ENCODE results near the gene NUDT6.
"Not testable (repeated sequence)": the region's sequence is repeated elsewhere in the genome, so short reads cannot be mapped to it uniquely, and the experiment has no call there.

Gene NUDT6

GRCh38 chr4:122921971-122922876 lies at the start of gene NUDT6:
NUDT6 (minus strand) TSS chr4:122922597; CDS start chr4:122922572, 25 bp downstream.
- peak; percentile 78 for DNase-seq

- DNase-seq, result no peak
Observed at GRCh38 chr4:122968227-122968812, 45.9 kb upstream of the NUDT6 start.

- DNase-seq, result no peak
Observed at GRCh38 chr4:122967231-122967630, 44.8 kb upstream of the NUDT6 start.

GRCh38 chr4:122966201-122966600 lies 43.8 kb upstream of the NUDT6 start:
- DNase-seq, result no peak

- no peak for DNase-seq
Observed at GRCh38 chr4:122963216-122963615, 40.8 kb upstream of the NUDT6 start.

- no peak for DNase-seq
Observed at GRCh38 chr4:122960611-122961000, 38.2 kb upstream of the NUDT6 start.

GRCh38 chr4:122959981-122960610 lies 37.7 kb upstream of the NUDT6 start:
- DNase-seq, result no peak

GRCh38 chr4:122959441-122959840 lies 37.0 kb upstream of the NUDT6 start:
- DNase-seq, result no peak

GRCh38 chr4:122958505-122958904 lies 36.1 kb upstream of the NUDT6 start:
- DNase-seq, result no peak

- no peak for DNase-seq
Observed at GRCh38 chr4:122953924-122954323, 31.5 kb upstream of the NUDT6 start.

GRCh38 chr4:122952028-122952427 lies 29.6 kb upstream of the NUDT6 start:
- no peak for DNase-seq

- DNase-seq, result no peak
Observed at GRCh38 chr4:122948671-122949070, 26.3 kb upstream of the NUDT6 start.

GRCh38 chr4:122946142-122946541 lies 23.7 kb upstream of the NUDT6 start:
- no peak for DNase-seq

- DNase-seq, result not testable (repeated sequence)
Observed at GRCh38 chr4:122945136-122945535, 22.7 kb upstream of the NUDT6 start.

- no peak for DNase-seq
Observed at GRCh38 chr4:122932763-122933162, 10.4 kb upstream of the NUDT6 start.

GRCh38 chr4:122930862-122931261 lies 8.5 kb upstream of the NUDT6 start:
- no peak for DNase-seq

- DNase-seq, result no peak
Observed at GRCh38 chr4:122928930-122929329, 6.5 kb upstream of the NUDT6 start.

- peak; percentile 94 for DNase-seq
Observed at GRCh38 chr4:122922877-122923511, 597 bp upstream of the NUDT6 start.

GRCh38 chr4:122921300-122921699 lies 1.1 kb downstream of the NUDT6 start:
- DNase-seq, result no peak

GRCh38 chr4:122920473-122920872 lies 1.9 kb downstream of the NUDT6 start:
- DNase-seq, result no peak

- DNase-seq, result no peak
Observed at GRCh38 chr4:122917731-122918130, 4.7 kb downstream of the NUDT6 start.

GRCh38 chr4:122914938-122915337 lies 7.5 kb downstream of the NUDT6 start:
- no peak for DNase-seq

- DNase-seq, result no peak
Observed at GRCh38 chr4:122914292-122914904, 8.0 kb downstream of the NUDT6 start.
